SK-N-SH (cell line): Measurements from ENCODE around the gene SCN9A.

Experiments used
- EP300 ChIP-seq, 2 experiments: IDR thresholded peaks; 2 replicates each; pipeline versions ENCODE4 v1.4.0 to v1.6.1; 2012; ENCODE audit warnings: borderline replicate concordance in 1 of 2, low read depth in 1 of 2, low read length in 1 of 2
- EZH2phosphoT487 ChIP-seq: fragments of 200-600 bp; sonication (generic); IDR thresholded peaks from 2 replicates; pipeline ENCODE4 v1.6.1; 2017; ENCODE audit warnings: low read depth, mixed run types, mild to moderate bottlenecking, antibody characterized with exemption, moderate library complexity, borderline replicate concordance
- GABPA ChIP-seq: IDR thresholded peaks from 2 replicates; pipeline ENCODE4 v1.4.0; 2012; ENCODE audit warnings: low read depth, mild to moderate bottlenecking
- GATA2 ChIP-seq: sonication (generic); formaldehyde crosslinking; IDR thresholded peaks from 2 replicates; pipeline ENCODE4 v1.5.0; 2020; ENCODE audit warnings: mild to moderate bottlenecking, missing genetic modification reagents
- RFX5 ChIP-seq: IDR thresholded peaks from 2 replicates; pipeline ENCODE4 v1.6.1; 2012; ENCODE audit warnings: mild to moderate bottlenecking, improper control_type of control experiment, low read length
- SIN3A ChIP-seq: IDR thresholded peaks from 2 replicates; pipeline ENCODE4 v1.6.1; 2012; ENCODE audit warnings: low read depth, mild to moderate bottlenecking, low read length, moderate library complexity, borderline replicate concordance
- YY1 ChIP-seq: IDR thresholded peaks from 2 replicates; pipeline ENCODE4 v1.4.0; 2012; ENCODE audit warnings: low read depth, mild to moderate bottlenecking
- TF ChIP-seq, protein P1 (sequence below): fragments of 200-600 bp; sonication (generic); IDR thresholded peaks from 2 replicates; pipeline ENCODE4 v1.6.1; 2017; ENCODE audit warnings: antibody characterized with exemption, mild to moderate bottlenecking, moderate library complexity
- TF ChIP-seq, protein P2 (sequence below): fragments of 150-350 bp; IDR thresholded peaks from 2 replicates; pipeline ENCODE4 v1.6.1; 2017; ENCODE audit warnings: antibody characterized with exemption, low read length, low read depth, borderline replicate concordance

DNA sequence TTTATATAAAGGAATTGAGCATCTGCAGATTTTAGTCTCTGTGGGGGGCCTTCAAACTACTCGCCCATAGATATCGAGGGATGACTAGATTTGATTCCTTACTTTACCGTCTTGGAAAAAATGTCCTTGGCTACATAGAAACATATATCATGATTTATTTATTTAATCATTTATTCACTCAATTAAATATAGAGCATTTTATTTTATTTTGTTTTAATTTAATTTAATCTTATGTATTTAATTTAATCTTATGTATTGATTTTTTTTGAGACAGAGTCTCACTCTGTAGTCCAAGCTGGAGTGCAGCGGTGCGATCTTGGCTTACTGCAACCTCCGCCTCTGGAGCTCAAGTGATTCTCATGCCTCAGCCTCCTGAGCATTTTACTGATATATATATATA lies 105.4 kb downstream of the SCN9A start:
- TF ChIP-seq RFX5 (no peak), GATA2 (CRISPR knock-in tag) (no peak), EZH2phosphoT487 (no peak), YY1 (no peak), SIN3A (no peak), EP300 (IDR thresholded peaks at IDR 0.05; ENCODE audit: borderline replicate concordance in 1 of 2, low read depth in 1 of 2, low read length in 1 of 2) (no peak), GABPA (no peak)
- TF ChIP-seq, protein P1, sequence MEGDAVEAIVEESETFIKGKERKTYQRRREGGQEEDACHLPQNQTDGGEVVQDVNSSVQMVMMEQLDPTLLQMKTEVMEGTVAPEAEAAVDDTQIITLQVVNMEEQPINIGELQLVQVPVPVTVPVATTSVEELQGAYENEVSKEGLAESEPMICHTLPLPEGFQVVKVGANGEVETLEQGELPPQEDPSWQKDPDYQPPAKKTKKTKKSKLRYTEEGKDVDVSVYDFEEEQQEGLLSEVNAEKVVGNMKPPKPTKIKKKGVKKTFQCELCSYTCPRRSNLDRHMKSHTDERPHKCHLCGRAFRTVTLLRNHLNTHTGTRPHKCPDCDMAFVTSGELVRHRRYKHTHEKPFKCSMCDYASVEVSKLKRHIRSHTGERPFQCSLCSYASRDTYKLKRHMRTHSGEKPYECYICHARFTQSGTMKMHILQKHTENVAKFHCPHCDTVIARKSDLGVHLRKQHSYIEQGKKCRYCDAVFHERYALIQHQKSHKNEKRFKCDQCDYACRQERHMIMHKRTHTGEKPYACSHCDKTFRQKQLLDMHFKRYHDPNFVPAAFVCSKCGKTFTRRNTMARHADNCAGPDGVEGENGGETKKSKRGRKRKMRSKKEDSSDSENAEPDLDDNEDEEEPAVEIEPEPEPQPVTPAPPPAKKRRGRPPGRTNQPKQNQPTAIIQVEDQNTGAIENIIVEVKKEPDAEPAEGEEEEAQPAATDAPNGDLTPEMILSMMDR = no peak
- TF ChIP-seq, protein P2, sequence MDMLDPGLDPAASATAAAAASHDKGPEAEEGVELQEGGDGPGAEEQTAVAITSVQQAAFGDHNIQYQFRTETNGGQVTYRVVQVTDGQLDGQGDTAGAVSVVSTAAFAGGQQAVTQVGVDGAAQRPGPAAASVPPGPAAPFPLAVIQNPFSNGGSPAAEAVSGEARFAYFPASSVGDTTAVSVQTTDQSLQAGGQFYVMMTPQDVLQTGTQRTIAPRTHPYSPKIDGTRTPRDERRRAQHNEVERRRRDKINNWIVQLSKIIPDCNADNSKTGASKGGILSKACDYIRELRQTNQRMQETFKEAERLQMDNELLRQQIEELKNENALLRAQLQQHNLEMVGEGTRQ = no peak
